GM18909 (cell line): ENCODE results near the gene OSM.

Experiments
- ATAC-seq: cut with Tn5 transposase; IDR thresholded peaks from one replicate; pipeline ENCODE4 v1.9.1; 2021; ENCODE audit warnings: mild to moderate bottlenecking; ENCODE audit not compliant: unreplicated experiment, poor library complexity

Gene OSM

DNA sequence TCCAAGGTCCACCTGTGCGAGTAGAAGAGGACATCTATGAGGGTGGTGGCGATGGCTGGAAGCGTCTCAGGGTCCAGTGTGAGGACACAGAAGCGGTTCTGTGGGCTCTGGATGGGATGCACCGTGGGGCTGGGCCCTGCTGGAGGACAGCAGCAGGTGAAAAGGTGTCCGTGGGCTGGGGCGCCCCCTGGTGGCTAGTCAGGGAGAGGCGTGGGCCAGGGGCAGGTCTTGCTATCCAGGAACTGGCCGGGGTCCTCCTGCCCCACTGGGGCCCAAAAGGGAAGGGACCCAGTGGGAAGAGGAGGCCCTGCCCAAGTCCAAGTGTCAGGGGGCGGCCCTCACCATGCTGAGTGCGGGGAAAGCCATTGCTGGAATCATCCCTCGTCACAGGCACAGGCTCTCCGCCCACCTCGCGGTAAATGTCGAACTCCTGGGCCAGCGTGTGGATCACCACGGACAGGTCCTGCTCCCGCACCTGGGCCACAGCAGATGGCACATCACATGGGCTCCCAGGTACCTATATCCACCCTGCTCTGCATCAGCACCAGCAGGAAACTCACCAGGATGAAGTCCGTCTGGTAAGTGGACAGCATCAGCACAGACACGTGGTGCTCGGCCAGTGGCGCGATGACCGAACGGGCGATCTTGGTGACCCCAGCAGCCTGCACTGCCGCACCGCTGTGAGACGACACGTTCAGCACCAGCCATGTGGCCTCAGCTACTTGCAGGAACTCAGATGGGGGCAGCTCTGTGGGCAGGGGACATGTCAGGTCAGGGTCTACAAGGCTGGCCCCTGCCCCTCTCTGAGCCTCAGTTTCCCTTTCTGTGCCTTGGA lies 20.4 kb upstream of the OSM start:
- ATAC-seq, result no peak

DNA sequence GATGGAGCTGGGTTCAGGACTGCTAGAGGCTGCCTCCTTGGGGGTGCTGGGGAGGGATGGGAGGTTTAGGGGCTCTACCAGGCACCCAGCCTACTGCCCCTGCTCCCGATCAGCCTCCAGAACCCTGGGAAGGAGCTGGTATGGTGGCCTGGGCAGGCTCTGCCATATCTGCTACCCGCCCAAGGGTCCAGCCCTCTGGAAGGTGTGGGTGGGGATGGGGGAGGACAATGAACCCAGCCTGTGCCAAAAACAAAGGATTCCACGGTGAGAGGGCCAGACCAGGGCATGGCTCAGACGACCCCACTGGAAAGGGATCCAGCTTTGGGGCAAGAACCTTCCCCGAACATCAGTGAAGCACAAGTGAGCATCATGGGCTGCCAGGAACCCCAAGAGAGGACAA lies 19.7 kb upstream of the OSM start:
- no peak for ATAC-seq

DNA sequence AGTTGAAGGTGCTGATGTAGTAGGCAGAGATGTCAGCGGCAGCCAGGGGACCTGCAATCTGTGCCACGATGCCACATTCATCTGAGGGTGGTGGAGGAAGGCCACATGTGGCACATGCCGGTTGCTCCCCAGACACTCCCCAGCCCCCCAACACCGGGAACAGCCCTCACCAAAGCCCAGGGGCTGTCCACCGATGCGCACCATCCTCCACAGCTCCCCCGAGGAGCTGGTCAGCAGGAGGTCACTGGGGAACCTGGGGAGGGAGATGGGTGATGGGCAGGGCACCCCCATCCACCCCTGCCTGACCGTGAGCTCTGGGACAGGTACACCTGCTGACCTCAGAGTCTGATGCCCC lies 19.2 kb upstream of the OSM start:
- ATAC-seq, result no peak

DNA sequence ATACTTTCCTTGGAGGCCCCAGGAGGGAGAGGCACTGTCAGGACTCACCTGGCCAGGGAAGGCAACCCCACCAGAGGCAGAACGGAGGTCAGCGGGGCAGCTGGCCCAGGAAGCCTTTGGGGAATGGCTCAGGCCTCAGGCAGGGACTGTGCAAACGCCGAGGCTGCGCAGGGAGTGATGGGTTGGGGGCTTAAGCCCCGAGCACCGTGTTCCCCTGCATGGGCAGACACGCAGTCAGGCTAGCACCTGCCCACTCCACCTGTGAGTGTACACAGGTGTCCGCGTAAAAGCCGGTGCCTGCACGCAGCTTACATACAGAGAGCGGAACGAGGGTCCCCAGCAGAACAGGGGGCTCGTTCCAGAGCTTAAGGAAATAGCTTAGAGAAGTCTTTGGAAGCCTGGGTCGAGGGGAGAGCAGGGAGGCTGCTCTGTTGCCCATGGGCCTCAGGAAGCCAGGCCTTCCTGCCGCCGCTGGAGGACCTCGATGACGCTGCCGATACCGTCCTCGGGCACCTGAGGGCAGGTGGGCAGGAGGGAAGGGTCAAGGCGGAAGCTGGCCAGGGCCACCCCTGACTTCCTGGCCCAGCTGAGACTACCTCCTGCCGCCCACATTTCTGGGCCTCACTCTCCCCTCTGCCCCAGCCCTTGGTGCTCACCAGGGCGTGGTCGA lies 18.7 kb upstream of the OSM start:
- no peak for ATAC-seq

GRCh38 chr22:30284666-30285065 lies 18.0 kb upstream of the OSM start:
- ATAC-seq, result no peak

GRCh38 chr22:30284172-30284571 lies 17.5 kb upstream of the OSM start:
- no peak for ATAC-seq

GRCh38 chr22:30283342-30283741 lies 16.7 kb upstream of the OSM start:
- no peak for ATAC-seq

DNA sequence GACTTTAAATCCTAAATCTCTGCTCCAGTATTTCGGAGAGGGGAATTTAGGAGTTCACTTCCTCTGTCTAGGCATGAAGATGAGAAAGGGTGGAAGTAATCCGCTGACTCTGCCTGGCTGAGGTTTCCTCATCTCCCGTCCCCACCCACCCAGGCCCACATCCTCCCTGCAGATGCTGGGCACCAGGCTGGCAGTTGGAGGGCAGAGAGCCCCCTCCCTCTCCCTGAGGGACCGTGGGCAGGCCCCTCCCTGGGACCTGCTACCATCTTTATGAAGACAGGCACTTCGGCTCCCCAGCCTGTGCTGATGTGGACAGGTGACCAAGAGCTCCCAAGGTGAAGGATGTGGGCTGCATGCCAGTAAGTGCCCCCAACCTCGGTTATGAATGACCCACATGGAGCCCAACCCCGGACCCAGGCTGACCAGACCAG lies 16.0 kb upstream of the OSM start:
- ATAC-seq, result no peak

GRCh38 chr22:30280505-30280904 lies 13.9 kb upstream of the OSM start:
- ATAC-seq, result no peak

GRCh38 chr22:30279932-30280331 lies 13.3 kb upstream of the OSM start:
- ATAC-seq, result no peak

- ATAC-seq, result no peak
Observed at GRCh38 chr22:30279046-30279788, 12.6 kb upstream of the OSM start.

- ATAC-seq, result no peak
Observed at GRCh38 chr22:30277547-30278344, 11.1 kb upstream of the OSM start.

DNA sequence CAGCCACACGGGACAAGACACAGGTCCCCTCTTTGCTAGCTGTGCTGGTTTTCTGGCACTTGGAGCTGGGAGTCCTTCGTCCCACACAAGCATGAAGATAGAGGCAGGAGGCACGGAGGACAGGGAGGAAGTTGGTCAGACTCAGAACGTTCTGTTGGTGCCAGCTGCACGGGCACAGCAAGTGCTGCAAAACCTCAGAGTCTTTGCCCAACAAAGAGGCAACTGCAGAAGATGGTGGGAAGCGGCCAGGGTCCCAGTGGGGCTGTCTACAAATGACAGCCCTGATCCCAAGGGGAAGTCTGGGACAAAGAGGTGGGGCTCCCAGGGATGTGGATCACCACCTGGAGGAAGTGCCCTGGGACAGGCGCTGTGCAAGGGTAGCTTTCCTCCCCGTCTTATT lies 9.4 kb upstream of the OSM start:
- no peak for ATAC-seq

- no peak for ATAC-seq
Observed at GRCh38 chr22:30275625-30276024, 9.0 kb upstream of the OSM start.

DNA sequence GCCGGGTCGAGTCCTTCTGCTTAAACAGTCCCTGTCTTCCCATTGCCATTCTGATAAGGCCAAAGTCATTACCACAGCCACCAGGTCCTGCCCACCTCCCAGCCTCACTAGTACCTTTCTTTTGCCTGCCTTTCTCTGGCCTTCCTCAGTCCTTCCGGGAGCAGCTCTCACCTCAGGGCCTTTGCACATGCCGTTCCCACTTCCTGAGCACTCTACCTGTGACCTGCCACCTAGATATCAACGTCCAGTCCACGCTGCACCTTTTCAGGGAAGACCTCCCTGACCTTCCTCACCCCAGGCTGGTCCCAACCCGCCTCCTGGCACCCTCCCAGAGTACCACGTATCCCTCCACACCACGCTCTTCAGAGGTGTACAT lies 7.8 kb upstream of the OSM start:
- no peak for ATAC-seq

- ATAC-seq, result no peak
Observed at GRCh38 chr22:30273711-30274436, 7.2 kb upstream of the OSM start.

- no peak for ATAC-seq
Observed at GRCh38 chr22:30272781-30273601, 6.3 kb upstream of the OSM start.

DNA sequence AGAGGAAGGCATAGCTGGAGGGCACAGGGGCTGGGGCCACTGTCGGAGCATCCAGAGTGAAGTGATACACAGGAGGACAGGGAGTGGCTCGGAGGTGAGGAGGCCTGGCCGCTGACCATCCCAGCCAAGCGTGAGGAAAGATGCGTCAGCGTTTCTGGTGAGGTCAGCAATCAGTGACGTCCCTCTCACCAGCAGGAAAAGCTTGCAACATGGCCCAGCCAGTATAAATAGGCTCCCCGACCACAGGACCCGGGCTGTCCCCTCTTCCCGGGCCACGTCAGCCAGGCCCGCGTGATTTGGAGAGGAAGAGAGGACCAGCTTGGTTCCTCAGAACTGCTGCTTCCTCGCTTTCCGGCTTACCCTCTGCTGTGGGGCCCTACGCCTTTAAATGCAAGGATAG lies 4.2 kb upstream of the OSM start:
- ATAC-seq, result no peak

- no peak for ATAC-seq
Observed at GRCh38 chr22:30268331-30268730, 1.7 kb upstream of the OSM start.
